Pancreas (tissue), 10 donors: ENCODE measurements around the gene ZEB2. TPM values are rescaled to one million over a fixed set of nuclear protein-coding genes. Genes with fewer than 3 reads are reported as not detected.

Source experiments
- ATAC-seq, 4 donors: fragments of 200-7000 bp; cut with Tn5 transposase; one replicate each; pipeline versions ENCODE4 v1.8.0 to v1.9.1; 2020; ENCODE audit warnings: mild to moderate bottlenecking in 4 of 4, moderate library complexity in 4 of 4
- DNase-seq, 6 donors: peaks; one replicate each; pipeline ENCODE4 v3.0.0-alpha.2; 2020
- FAIRE-seq: peaks from 2 replicates; lab custom pipeline; 2012; peaks lifted over from hg19 to GRCh38; lab: Jason Lieb, UNC
- H3K27ac ChIP-seq, 4 donors: fragments of 200-600 bp; sonication (generic); 1 replicate in 3 of 4; 2 replicates in 1 of 4; pipeline versions ENCODE4 v1.5.0 to v1.8.0; 2020
- H3K27me3 ChIP-seq, 4 donors: fragments of 200-600 bp; one replicate each; pipeline ENCODE4 v1.8.0; 2021
- H3K36me3 ChIP-seq, 3 donors: fragments of 200-600 bp; sonication (generic) in 1 of 3; one replicate each; pipeline versions ENCODE4 v1.5.0 to v1.8.0; 2020 to 2021
- H3K4me1 ChIP-seq, 3 donors: fragments of 200-600 bp; one replicate each; pipeline ENCODE4 v1.8.0; 2021
- H3K4me3 ChIP-seq, 4 donors: fragments of 200-600 bp; sonication (generic) in 2 of 4; one replicate each; pipeline versions ENCODE4 v1.5.0 to v1.8.0; 2020 to 2021
- H3K9me3 ChIP-seq, 4 donors: fragments of 200-600 bp; one replicate each; pipeline ENCODE4 v1.8.0; 2021
- WGBS, 2 donors: extraction: QIAGEN DNeasy Blood & Tissue Kit; methylation state at CpG; one replicate each; pipeline ENCODE4 v1.1.7; 2013; 5-methylcytosine and 5-hydroxymethylcytosine counted together
- intact Hi-C, 3 donors: fragments of 100-400 bp; cut with DNase I; formaldehyde crosslinking; loops; one replicate each; pipeline versions ENCODE4 v1.11.1 to v1.14.2; 2022
- polyA plus RNA-seq, 2 donors: library from polyadenylated mRNA; stranded (reverse); fragments of 200-250 nt; gene quantifications; one replicate each; pipeline ENCODE4 v1.2.3, GENCODE V29; 2013
- total RNA-seq, 6 donors: library from RNA; stranded (reverse); fragmentation: NEBNext Ultra II Directional in 4 of 6; extraction: Animal tissue kit (Norgen Biotek cat#: 25700) in 4 of 6; gene quantifications; one replicate each; pipeline versions ENCODE4 v1.2.1 to v1.2.4, GENCODE V29; 2021 to 2023
- TF ChIP-seq, protein P1 (sequence below), 4 donors: fragments of 200-600 bp; sonication (generic) in 3 of 4; IDR thresholded peaks; one replicate each; pipeline versions ENCODE4 v1.5.0 to v1.8.0; 2021; ENCODE audit warnings: antibody characterized with exemption in 4 of 4
- donor health status: healthy with polysubstance abuse.
- donor health status: DM: no; HTN: no; CAD: no; lungs with moderate emphysema.
- donor health status: DM: no; HTN: no; CAD: no.
- donor health status: control.
- donor health status: control.
- donor health status: Bipolar disorder and iron deficiency.
- donor health status: DM: yes; HTN: yes; CAD: no.
- donor health status: DM: no; HTN: no; CAD: no.
- donor health status: DM: no; HTN: no; CAD: no.
- donor health status: DM: yes; HTN: yes; CAD: no.

ZEB2 gene
- total and polyA plus RNA-seq, 8 donors, result 3.8 to 38.6 (median 5.7) TPM

DNA sequence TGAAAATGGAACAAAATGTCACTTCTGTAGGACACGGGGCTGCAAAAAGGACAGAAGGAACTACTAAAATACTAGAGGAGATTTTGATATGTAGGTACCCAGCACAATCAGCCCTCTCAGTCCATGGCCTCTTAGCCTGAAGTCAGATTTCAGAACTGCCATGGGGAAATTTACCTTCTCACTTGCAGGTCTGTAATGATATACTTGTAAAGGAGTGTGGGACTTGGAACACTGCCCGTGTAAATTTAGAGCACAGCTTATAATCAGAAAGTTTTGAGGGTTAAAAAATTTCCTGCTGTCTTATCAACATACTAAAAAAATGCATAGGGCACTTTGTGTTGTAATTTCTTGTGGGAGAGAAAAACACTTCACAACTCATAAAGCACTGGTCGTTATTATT is 60.6 kb downstream of the ZEB2 start:
- intact Hi-C loops, result no loop called here
- TF ChIP-seq, protein P1, sequence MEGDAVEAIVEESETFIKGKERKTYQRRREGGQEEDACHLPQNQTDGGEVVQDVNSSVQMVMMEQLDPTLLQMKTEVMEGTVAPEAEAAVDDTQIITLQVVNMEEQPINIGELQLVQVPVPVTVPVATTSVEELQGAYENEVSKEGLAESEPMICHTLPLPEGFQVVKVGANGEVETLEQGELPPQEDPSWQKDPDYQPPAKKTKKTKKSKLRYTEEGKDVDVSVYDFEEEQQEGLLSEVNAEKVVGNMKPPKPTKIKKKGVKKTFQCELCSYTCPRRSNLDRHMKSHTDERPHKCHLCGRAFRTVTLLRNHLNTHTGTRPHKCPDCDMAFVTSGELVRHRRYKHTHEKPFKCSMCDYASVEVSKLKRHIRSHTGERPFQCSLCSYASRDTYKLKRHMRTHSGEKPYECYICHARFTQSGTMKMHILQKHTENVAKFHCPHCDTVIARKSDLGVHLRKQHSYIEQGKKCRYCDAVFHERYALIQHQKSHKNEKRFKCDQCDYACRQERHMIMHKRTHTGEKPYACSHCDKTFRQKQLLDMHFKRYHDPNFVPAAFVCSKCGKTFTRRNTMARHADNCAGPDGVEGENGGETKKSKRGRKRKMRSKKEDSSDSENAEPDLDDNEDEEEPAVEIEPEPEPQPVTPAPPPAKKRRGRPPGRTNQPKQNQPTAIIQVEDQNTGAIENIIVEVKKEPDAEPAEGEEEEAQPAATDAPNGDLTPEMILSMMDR (IDR thresholded peaks at IDR 0.05), result no peak
- Histone ChIP-seq H3K27ac (no peak overlapping the region), H3K4me1 (no peaks in the 10 kb centered on the region), H3K27me3 (no peaks in the 10 kb centered on the region), H3K4me3 (no peak overlapping the region), H3K9me3 (no peaks in the 10 kb centered on the region), H3K36me3 (no peaks in the 10 kb centered on the region)
- no peak for DNase-seq
- FAIRE-seq, result no peak
- ATAC-seq, result no peak
- WGBS, 2 donors, result 44 to 54% methylated on average over 3 of the region's 3 CpGs

DNA sequence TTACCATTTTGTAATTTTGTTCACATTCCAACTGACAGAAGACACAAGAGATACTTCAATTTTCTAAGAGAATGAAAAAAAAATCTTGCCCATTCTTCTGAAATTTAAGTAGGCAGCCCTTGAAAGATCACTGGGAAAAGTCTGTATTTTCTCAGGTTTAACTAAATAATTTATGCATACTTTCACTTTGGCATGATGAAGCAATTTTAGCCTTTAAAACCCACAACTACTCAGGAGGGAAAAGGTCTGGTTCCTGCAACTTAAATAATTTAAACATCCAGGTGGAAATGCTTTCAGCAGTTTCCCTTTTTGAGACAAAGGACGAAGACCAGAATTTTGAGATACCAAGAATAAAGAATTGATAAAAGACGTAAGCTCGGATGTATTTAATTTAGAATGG is 61.4 kb downstream of the ZEB2 start:
- no peaks in the 10 kb centered on the region for H3K27me3 ChIP-seq
- 73 to 78% methylated on average over 3 of the region's 3 CpGs for WGBS, 2 donors
- H3K27ac ChIP-seq, result no peak overlapping the region
- no peaks in the 10 kb centered on the region for H3K9me3 ChIP-seq
- TF ChIP-seq, protein P1 (IDR thresholded peaks at IDR 0.05), result no peak
- intact Hi-C loops, result no loop called here
- no peaks in the 10 kb centered on the region for H3K4me1 ChIP-seq
- DNase-seq (no peak), ATAC-seq (no peak), FAIRE-seq (no peak)
- H3K4me3 ChIP-seq, result no peak overlapping the region
- H3K36me3 ChIP-seq, result no peaks in the 10 kb centered on the region

DNA sequence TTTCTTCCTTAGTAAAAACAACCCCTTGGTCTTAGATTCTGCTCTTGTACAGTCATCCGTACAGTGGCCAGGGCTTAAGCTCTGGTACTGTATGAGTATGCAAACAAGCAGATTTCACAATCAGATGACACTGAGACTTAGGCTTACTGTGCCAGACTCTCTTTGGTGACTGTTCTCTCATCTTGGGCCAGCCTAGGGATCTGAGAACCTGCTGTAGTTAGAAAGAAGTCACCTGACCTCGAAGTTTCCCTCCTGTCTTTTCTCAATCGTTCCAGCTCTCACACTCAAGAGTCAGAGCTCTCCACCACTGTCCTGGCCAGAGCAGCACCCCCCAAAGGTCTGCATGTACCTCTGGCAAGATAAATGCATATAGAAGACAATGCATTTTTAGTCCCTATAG is 63.2 kb downstream of the ZEB2 start:
- TF ChIP-seq, protein P1 (IDR thresholded peaks at IDR 0.05), result no peak
- no peak overlapping the region for H3K27ac ChIP-seq
- no peak overlapping the region for H3K4me3 ChIP-seq
- WGBS, 2 donors, result 44% methylated on average over 3 of the region's 3 CpGs
- FAIRE-seq (no peak), ATAC-seq (peak in 3 of 4 donors; percentile 50 to 84 (median 77)), DNase-seq (no peak)
- H3K4me1 ChIP-seq, result no peaks in the 10 kb centered on the region
- intact Hi-C loops, result no loop called here
- no peaks in the 10 kb centered on the region for H3K9me3 ChIP-seq
- no peaks in the 10 kb centered on the region for H3K36me3 ChIP-seq
- H3K27me3 ChIP-seq, result no peaks in the 10 kb centered on the region

DNA sequence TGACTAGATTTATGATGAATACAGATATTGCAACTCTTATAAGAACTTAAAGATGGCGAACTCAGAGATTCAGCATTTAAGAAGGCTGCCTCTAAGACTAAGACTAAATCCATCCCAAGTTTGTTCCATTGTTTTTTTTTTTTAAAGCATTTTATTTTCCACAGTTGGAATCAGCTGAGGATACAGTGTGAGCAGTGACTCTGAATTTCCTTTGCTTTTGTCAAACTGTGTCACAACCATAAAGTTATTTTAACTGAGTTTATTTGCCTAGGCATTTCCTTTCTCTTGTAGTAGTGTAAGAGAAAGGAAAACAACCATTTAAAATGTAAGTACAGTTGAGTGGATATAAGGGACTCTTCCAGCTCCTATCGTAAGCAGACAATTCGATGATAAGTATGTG is 63.9 kb downstream of the ZEB2 start:
- Histone ChIP-seq H3K27ac (no peak overlapping the region), H3K9me3 (no peaks in the 10 kb centered on the region), H3K4me1 (no peaks in the 10 kb centered on the region), H3K36me3 (no peaks in the 10 kb centered on the region), H3K27me3 (no peaks in the 10 kb centered on the region), H3K4me3 (no peak overlapping the region)
- FAIRE-seq, result no peak
- ATAC-seq, result no peak
- DNase-seq, result no peak
- TF ChIP-seq, protein P1 (IDR thresholded peaks at IDR 0.05), result no peak
- intact Hi-C loops, result no loop called here
- WGBS, 2 donors, result 91% methylated on average over 3 of the region's 3 CpGs

DNA sequence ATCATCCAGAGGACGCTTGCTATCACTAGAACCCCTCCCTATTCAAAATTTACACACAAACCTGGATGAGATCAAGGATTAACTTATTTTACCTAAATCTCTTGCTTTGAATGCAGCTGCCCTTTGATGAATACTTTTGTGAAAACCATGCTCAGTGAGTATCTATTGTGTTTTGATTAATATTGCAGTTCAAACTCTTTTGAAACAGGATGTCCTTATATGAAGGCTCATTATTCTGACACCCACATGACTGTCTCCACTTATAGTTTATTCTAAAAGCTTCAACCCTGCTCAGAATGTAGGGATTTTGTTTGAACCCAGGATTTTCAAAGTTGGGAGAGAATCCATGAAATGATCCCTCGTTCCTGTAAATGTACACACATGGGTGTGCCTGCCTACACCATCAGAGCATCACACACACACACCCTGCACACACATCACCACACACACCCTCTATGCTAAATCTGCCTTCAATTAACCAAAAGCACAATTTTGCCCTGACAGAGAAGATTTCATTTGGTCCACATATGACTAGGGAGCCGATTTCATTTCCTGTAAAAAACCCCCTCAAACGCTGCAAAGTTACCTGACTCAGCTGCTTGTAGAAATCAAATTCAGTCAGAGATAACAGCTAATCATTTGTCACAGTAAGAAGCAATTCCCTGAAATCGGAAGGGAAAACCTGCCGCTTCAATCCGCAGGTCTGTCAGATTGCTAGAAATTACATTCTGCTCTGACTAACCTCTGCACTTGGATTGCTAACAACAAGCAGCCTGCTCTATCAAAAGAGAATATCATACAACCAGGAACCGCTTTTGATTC is 65.2 kb downstream of the ZEB2 start:
- H3K27me3 ChIP-seq, result no peaks in the 10 kb centered on the region
- FAIRE-seq (no peak), ATAC-seq (no peak), DNase-seq (no peak)
- no peak overlapping the region for H3K4me3 ChIP-seq
- H3K4me1 ChIP-seq, result no peaks in the 10 kb centered on the region
- no peak overlapping the region for H3K27ac ChIP-seq
- no peaks in the 10 kb centered on the region for H3K36me3 ChIP-seq
- 30 to 37% methylated on average over 8 of the region's 8 CpGs for WGBS, 2 donors
- intact Hi-C loops, result no loop called here
- TF ChIP-seq, protein P1 (IDR thresholded peaks at IDR 0.05), result no peak
- H3K9me3 ChIP-seq, result no peaks in the 10 kb centered on the region
